Spinal cord (tissue), 4 donors: ENCODE data around the gene MOSMO. TPM values are rescaled to one million over a fixed set of nuclear protein-coding genes. Genes with fewer than 3 reads are reported as not detected.

Source experiments
- polyA plus RNA-seq, 2 donors: library from polyadenylated mRNA; unstranded; fragments of 120-200 nt; gene quantifications; one replicate each; pipeline ENCODE4 v1.2.1, GENCODE V29; 2013; ENCODE audit not compliant: insufficient read length in 2 of 2
- total RNA-seq, 2 donors: library from RNA; depleted of rRNA in 1 of 2; stranded (reverse); fragments of 120-200 nt in 1 of 2; fragments of >200 nt in 1 of 2; gene quantifications; one replicate each; pipeline versions ENCODE4 v1.2.3 to v1.2.4, GENCODE V29; 2013 to 2014

MOSMO gene
- total and polyA plus RNA-seq, 4 donors = 19.3 to 43.1 (median 26.6) TPM

Other genes with a start within 250 kb of the MOSMO start
- 10 to 100 TPM; 68.7 to 72.0 TPM for gene NPIPB4, start 150.4 kb upstream of the MOSMO start, total RNA-seq
- gene NPIPB4, start 150.4 kb upstream of the MOSMO start, polyA plus RNA-seq = 100 to 1,000 TPM in 1 of 2 donors, 10 to 100 TPM in 1; 71.8 to 294 TPM
- gene UQCRC2, start 54.8 kb upstream of the MOSMO start, total RNA-seq = 100 to 1,000 TPM; 237 to 292 TPM
- 100 to 1,000 TPM; 275 to 285 TPM for gene UQCRC2, start 54.8 kb upstream of the MOSMO start, polyA plus RNA-seq
- under 1 TPM in 1 of 2 donors, not detected in 1; 0.30 TPM for gene PDZD9, start 7.0 kb upstream of the MOSMO start, total RNA-seq
- gene PDZD9, start 7.0 kb upstream of the MOSMO start, polyA plus RNA-seq = 1 to 10 TPM; 1.0 to 1.7 TPM
- gene VWA3A, start 84.4 kb downstream of the MOSMO start, total RNA-seq = 10 to 100 TPM in 1 of 2 donors, 1 to 10 TPM in 1; 4.6 to 21.4 TPM
- 10 to 100 TPM; 19.0 to 22.5 TPM for gene VWA3A, start 84.4 kb downstream of the MOSMO start, polyA plus RNA-seq
- under 1 TPM in 1 of 2 donors, not detected in 1; 0.17 TPM for gene SDR42E2, start 154.4 kb downstream of the MOSMO start, total RNA-seq
- 1 to 10 TPM; 1.3 to 1.6 TPM for gene SDR42E2, start 154.4 kb downstream of the MOSMO start, polyA plus RNA-seq
- gene EEF2K, start 198.2 kb downstream of the MOSMO start, total RNA-seq = 10 to 100 TPM; 17.3 to 26.8 TPM
- gene EEF2K, start 198.2 kb downstream of the MOSMO start, polyA plus RNA-seq = 10 to 100 TPM; 15.4 to 30.4 TPM